H9 (cell line): ENCODE data around the gene PDE6D. TPM values are rescaled to one million over a fixed set of nuclear protein-coding genes. Genes with fewer than 3 reads are reported as not detected.
A peak's percentile ranks its signal among the peaks of the same experiment; 100 is the strongest.

ENCODE experiments used
- DNase-seq: peaks from one replicate; pipeline ENCODE4 v3.0.0-alpha.2; 2017
- H2AFZ ChIP-seq: one replicate; pipeline ENCODE4 v1.6.1; 2013; ENCODE audit warnings: mild to moderate bottlenecking, low read length, control low read depth, moderate library complexity
- H2AK5ac ChIP-seq: 2 replicates; pipeline ENCODE4 v1.6.1; 2013; ENCODE audit warnings: low read length, control low read depth, mixed read lengths; ENCODE audit not compliant: insufficient read length
- H2BK120ac ChIP-seq: one replicate; pipeline ENCODE4 v1.6.1; 2013; ENCODE audit warnings: low read depth, mild to moderate bottlenecking, low read length, control low read depth, inconsistent platforms; ENCODE audit not compliant: poor library complexity, severe bottlenecking
- H2BK12ac ChIP-seq: 2 replicates; pipeline ENCODE4 v1.6.1; 2013; ENCODE audit warnings: low read length, control low read depth, mixed read lengths, low read depth; ENCODE audit not compliant: insufficient read length
- H2BK15ac ChIP-seq: 2 replicates; pipeline ENCODE4 v1.6.1; 2013; ENCODE audit warnings: low read depth, low read length, control low read depth
- H2BK20ac ChIP-seq: one replicate; pipeline ENCODE4 v1.6.1; 2013; ENCODE audit warnings: low read depth, mild to moderate bottlenecking, low read length, control low read depth, inconsistent platforms; ENCODE audit not compliant: poor library complexity, severe bottlenecking
- H2BK5ac ChIP-seq: 2 replicates; pipeline ENCODE4 v1.6.1; 2013; ENCODE audit warnings: low read length, control low read depth, mixed read lengths; ENCODE audit not compliant: insufficient read length
- H3K14ac ChIP-seq: 2 replicates; pipeline ENCODE4 v1.6.1; 2013; ENCODE audit warnings: low read length, control low read depth; ENCODE audit not compliant: insufficient read depth
- H3K18ac ChIP-seq: 2 replicates; pipeline ENCODE4 v1.6.1; 2013; ENCODE audit warnings: low read depth, mild to moderate bottlenecking, mixed read lengths, low read length, control low read depth; ENCODE audit not compliant: insufficient read length
- H3K23ac ChIP-seq: 2 replicates; pipeline ENCODE4 v1.6.1; 2013; ENCODE audit warnings: low read length, control low read depth, mixed read lengths, low read depth; ENCODE audit not compliant: insufficient read length
- H3K23me2 ChIP-seq: 2 replicates; pipeline ENCODE4 v1.6.1; 2013; ENCODE audit warnings: low read depth, mild to moderate bottlenecking, mixed read lengths, low read length, control low read depth; ENCODE audit not compliant: insufficient read length, poor library complexity, severe bottlenecking
- H3K27ac ChIP-seq: 2 replicates; pipeline ENCODE4 v1.5.1; 2013; ENCODE audit warnings: low read length, control low read depth, mixed read lengths, low read depth; ENCODE audit not compliant: insufficient read length
- H3K27me3 ChIP-seq: 2 replicates; pipeline ENCODE4 v1.6.1; 2013; ENCODE audit warnings: low read length, control low read depth, inconsistent platforms; ENCODE audit not compliant: insufficient read depth
- H3K4ac ChIP-seq: 2 replicates; pipeline ENCODE4 v1.6.1; 2013; ENCODE audit warnings: low read depth, mild to moderate bottlenecking, control low read depth, inconsistent platforms, low read length, moderate library complexity
- H3K4me1 ChIP-seq: 2 replicates; pipeline ENCODE4 v1.6.1; 2013; ENCODE audit warnings: low read length, control low read depth, inconsistent platforms; ENCODE audit not compliant: insufficient read depth
- H3K4me2 ChIP-seq: 2 replicates; pipeline ENCODE4 v1.6.1; 2013; ENCODE audit warnings: low read length, control low read depth, mixed read lengths; ENCODE audit not compliant: insufficient read length, insufficient read depth
- H3K56ac ChIP-seq: 2 replicates; pipeline ENCODE4 v1.6.1; 2013; ENCODE audit warnings: low read depth, mild to moderate bottlenecking, mixed read lengths, low read length, control low read depth; ENCODE audit not compliant: insufficient read length
- H3K79me1 ChIP-seq: 2 replicates; pipeline ENCODE4 v1.6.1; 2013; ENCODE audit warnings: low read depth, mild to moderate bottlenecking, moderate library complexity, low read length, control low read depth, inconsistent platforms; ENCODE audit not compliant: insufficient read depth, poor library complexity, severe bottlenecking
- H3K79me2 ChIP-seq: 2 replicates; pipeline ENCODE4 v1.6.1; 2013; ENCODE audit warnings: low read length, control low read depth, inconsistent platforms; ENCODE audit not compliant: insufficient read depth
- H3K9ac ChIP-seq: 2 replicates; pipeline ENCODE4 v1.6.1; 2013; ENCODE audit warnings: low read length, control low read depth, mixed read lengths; ENCODE audit not compliant: insufficient read length; ENCODE audit errors: extremely low read depth
- H3K9me3 ChIP-seq: one replicate; pipeline ENCODE4 v1.6.1; 2013; ENCODE audit warnings: low read depth, low read length, inconsistent platforms; ENCODE audit not compliant: control insufficient read depth
- H3T11ph ChIP-seq: one replicate; pipeline ENCODE4 v1.6.1; 2013; ENCODE audit warnings: mild to moderate bottlenecking, low read length, control low read depth, inconsistent platforms
- H4K20me1 ChIP-seq: one replicate; pipeline ENCODE4 v1.6.1; 2013; ENCODE audit not compliant: control insufficient read depth, insufficient read length, insufficient read depth
- H4K5ac ChIP-seq: 2 replicates; pipeline ENCODE4 v1.6.1; 2013; ENCODE audit warnings: low read depth, mild to moderate bottlenecking, mixed read lengths, low read length, control low read depth; ENCODE audit not compliant: insufficient read length
- H4K8ac ChIP-seq: replicated peaks from 2 replicates; pipeline ENCODE4 v1.6.1; 2013; ENCODE audit warnings: low read length, control low read depth, mixed read lengths, low read depth; ENCODE audit not compliant: insufficient read length
- H4K91ac ChIP-seq: 2 replicates; pipeline ENCODE4 v1.6.1; 2013; ENCODE audit warnings: low read depth, mild to moderate bottlenecking, moderate library complexity, mixed read lengths, low read length, control low read depth; ENCODE audit not compliant: insufficient read length
- H3K27ac Mint-ChIP-seq, 3 experiments: 2 replicates in 2 of 3; 3 replicates in 1 of 3; pipeline ENCODE4 v1.8.0; 2020 to 2021; ENCODE audit warnings: mixed read lengths in 3 of 3, mild to moderate bottlenecking in 1 of 3, moderate library complexity in 1 of 3
- H3K27me3 Mint-ChIP-seq: 2 replicates; pipeline ENCODE4 v1.8.0; 2021; ENCODE audit warnings: low read depth, mild to moderate bottlenecking, moderate library complexity, mixed read lengths
- H3K36me3 Mint-ChIP-seq, 3 experiments: 2 replicates in 2 of 3; 3 replicates in 1 of 3; pipeline ENCODE4 v1.8.0; 2020 to 2021; ENCODE audit warnings: low read depth in 3 of 3, mixed read lengths in 3 of 3; ENCODE audit not compliant: insufficient read depth in 1 of 3
- H3K4me1 Mint-ChIP-seq, 2 experiments: 2 replicates each; pipeline ENCODE4 v1.8.0; 2020; ENCODE audit warnings: mixed read lengths in 2 of 2
- H3K4me3 Mint-ChIP-seq, 2 experiments: 2 replicates in 1 of 2; 3 replicates in 1 of 2; pipeline ENCODE4 v1.8.0; 2020 to 2021; ENCODE audit warnings: mild to moderate bottlenecking in 2 of 2, mixed read lengths in 2 of 2, moderate library complexity in 1 of 2
- H3K9me3 Mint-ChIP-seq, 2 experiments: 2 replicates in 1 of 2; 3 replicates in 1 of 2; pipeline ENCODE4 v1.8.0; 2020; ENCODE audit warnings: mild to moderate bottlenecking in 2 of 2, mixed read lengths in 2 of 2, moderate library complexity in 1 of 2
- WGBS: extraction: QIAGEN DNeasy Blood & Tissue Kit; methylation state at CpG from one replicate; pipeline ENCODE4 v1.1.7; 2013; ENCODE audit warnings: missing lambda C conversion rate, low lambda C conversion rate, mixed read lengths; ENCODE audit not compliant: insufficient read length; ENCODE audit errors: extremely low coverage; 5-methylcytosine and 5-hydroxymethylcytosine counted together
- total RNA-seq: library from RNA; stranded (reverse); gene quantifications from 2 replicates; pipeline ENCODE4 v1.2.1, GENCODE V29; 2021
- TF ChIP-seq, protein P1 (sequence below): fragments of 200-600 bp; sonication (generic); conservative IDR thresholded peaks from 3 replicates; pipeline ENCODE4 v1.8.0; 2021; ENCODE audit warnings: antibody characterized with exemption, mild to moderate bottlenecking

The PDE6D gene
- total RNA-seq, 1 experiment from 2014 or later = 33.7 TPM

DNA sequence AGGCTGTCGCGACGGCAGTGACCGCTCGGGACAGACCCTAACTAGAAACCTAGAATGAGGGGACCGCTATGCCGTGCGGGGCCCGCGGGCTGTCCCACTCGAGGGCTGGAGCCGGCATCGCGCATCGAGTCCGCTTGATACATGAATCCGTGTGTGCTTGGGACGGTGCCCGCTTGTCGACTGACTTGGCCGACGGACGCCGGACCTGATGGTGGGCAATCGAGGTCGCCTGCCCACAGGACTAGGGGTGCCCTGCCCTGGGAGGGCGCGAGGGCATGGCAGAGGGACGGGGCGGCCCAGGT, 73.5 kb downstream of the PDE6D start:
- Histone ChIP-seq H3K14ac (peak overlapping the region; percentile 99), H3K27ac (peak overlapping the region; percentile 98), H3K4ac (peak overlapping the region; percentile 96), H3T11ph (peak overlapping the region; percentile 86), H3K23ac (peak overlapping the region; percentile 42), H4K8ac (peak overlapping the region; percentile 99), H2AK5ac (peak overlapping the region; percentile 95), H4K20me1 (no peaks in the 10 kb centered on the region), H2BK12ac (peak overlapping the region; percentile 89), H2BK20ac (no peak overlapping the region), H3K79me2 (peaks cover 40% of the 10 kb centered on the region; the same call in 1 of the 2 replicates), H2BK5ac (peak overlapping the region; percentile 99), H3K9ac (peak overlapping the region; percentile 97), H3K79me1 (no peaks in the 10 kb centered on the region), H3K18ac (peak overlapping the region; percentile 99), H3K9me3 (no peaks in the 10 kb centered on the region), H2BK15ac (peak overlapping the region; percentile 39; the same call in 1 of the 2 replicates), H3K23me2 (peaks cover 17% of the 10 kb centered on the region), H2AFZ (no peak overlapping the region), H2BK120ac (peak overlapping the region; percentile 58), H3K56ac (peak overlapping the region; percentile 98), H3K4me2 (peak overlapping the region; percentile 77), H3K27me3 (no peaks in the 10 kb centered on the region), H3K4me1 (no peaks in the 10 kb centered on the region), H4K5ac (peak overlapping the region; percentile 99), H4K91ac (peak overlapping the region; percentile 99)
- peaks cover 5 to 6% of the 10 kb centered on the region in 2 experiments; a peak in 4 of 5 replicates for H3K9me3 Mint-ChIP-seq
- peak overlapping the region; percentile 91 to 98 for H3K4me3 Mint-ChIP-seq
- WGBS = no CpG with 5 or more reads among the region's 30 CpGs
- peaks cover 21 to 28% of the 10 kb centered on the region in 2 experiments for H3K4me1 Mint-ChIP-seq
- DNase-seq = peak; percentile 69
- H3K27ac Mint-ChIP-seq = peak overlapping the region; percentile 100
- TF ChIP-seq, protein P1, sequence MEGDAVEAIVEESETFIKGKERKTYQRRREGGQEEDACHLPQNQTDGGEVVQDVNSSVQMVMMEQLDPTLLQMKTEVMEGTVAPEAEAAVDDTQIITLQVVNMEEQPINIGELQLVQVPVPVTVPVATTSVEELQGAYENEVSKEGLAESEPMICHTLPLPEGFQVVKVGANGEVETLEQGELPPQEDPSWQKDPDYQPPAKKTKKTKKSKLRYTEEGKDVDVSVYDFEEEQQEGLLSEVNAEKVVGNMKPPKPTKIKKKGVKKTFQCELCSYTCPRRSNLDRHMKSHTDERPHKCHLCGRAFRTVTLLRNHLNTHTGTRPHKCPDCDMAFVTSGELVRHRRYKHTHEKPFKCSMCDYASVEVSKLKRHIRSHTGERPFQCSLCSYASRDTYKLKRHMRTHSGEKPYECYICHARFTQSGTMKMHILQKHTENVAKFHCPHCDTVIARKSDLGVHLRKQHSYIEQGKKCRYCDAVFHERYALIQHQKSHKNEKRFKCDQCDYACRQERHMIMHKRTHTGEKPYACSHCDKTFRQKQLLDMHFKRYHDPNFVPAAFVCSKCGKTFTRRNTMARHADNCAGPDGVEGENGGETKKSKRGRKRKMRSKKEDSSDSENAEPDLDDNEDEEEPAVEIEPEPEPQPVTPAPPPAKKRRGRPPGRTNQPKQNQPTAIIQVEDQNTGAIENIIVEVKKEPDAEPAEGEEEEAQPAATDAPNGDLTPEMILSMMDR = no peak
- H3K36me3 Mint-ChIP-seq = peaks cover 32 to 43% (median 35%) of the 10 kb centered on the region in 3 experiments
- H3K27me3 Mint-ChIP-seq = peaks cover 12% of the 10 kb centered on the region
